Naive B cell (primary cell): ENCODE measurements around the gene ATG14. TPM values are rescaled to one million over a fixed set of nuclear protein-coding genes. Genes with fewer than 3 reads are reported as not detected.

Source experiments
- ATAC-seq, 2 donors: fragments of 150-1000 bp; cut with Tn5 transposase; 2 replicates each; pipeline ENCODE4 v1.10.0; 2021; ENCODE audit warnings: low read depth in 2 of 2, mild to moderate bottlenecking in 2 of 2, moderate library complexity in 2 of 2
- DNase-seq: peaks from one replicate; pipeline ENCODE4 v3.0.0; 2022
- H3K27ac Mint-ChIP-seq, 6 donors: one replicate each; pipeline ENCODE4 v1.8.0; 2020 to 2022; ENCODE audit warnings: mild to moderate bottlenecking in 6 of 6, mixed read lengths in 6 of 6, moderate library complexity in 5 of 6, inconsistent platforms in 2 of 6
- H3K27me3 Mint-ChIP-seq, 3 donors: one replicate each; pipeline ENCODE4 v1.8.0; 2021 to 2022; ENCODE audit warnings: mixed read lengths in 3 of 3, mild to moderate bottlenecking in 1 of 3
- H3K36me3 Mint-ChIP-seq, 2 donors: one replicate each; pipeline ENCODE4 v1.8.0; 2020 to 2022; ENCODE audit warnings: mixed read lengths in 2 of 2, inconsistent platforms in 1 of 2, mild to moderate bottlenecking in 1 of 2
- H3K4me1 Mint-ChIP-seq, 3 donors: one replicate each; pipeline ENCODE4 v1.8.0; 2020 to 2022; ENCODE audit warnings: mixed read lengths in 3 of 3, inconsistent platforms in 1 of 3, mild to moderate bottlenecking in 1 of 3, moderate library complexity in 1 of 3
- H3K4me3 Mint-ChIP-seq, 8 donors: one replicate each; pipeline ENCODE4 v1.8.0; 2020 to 2022; ENCODE audit warnings: mild to moderate bottlenecking in 8 of 8, mixed read lengths in 8 of 8, moderate library complexity in 8 of 8, inconsistent platforms in 2 of 8
- H3K9me3 Mint-ChIP-seq, 7 donors: one replicate each; pipeline ENCODE4 v1.8.0; 2020 to 2022; ENCODE audit warnings: mixed read lengths in 7 of 7, mild to moderate bottlenecking in 5 of 7, inconsistent platforms in 2 of 7, moderate library complexity in 1 of 7
- polyA plus RNA-seq, 6 donors: library from polyadenylated mRNA; unstranded; fragments of 300-500 nt; fragmentation: Illumina TruSeq; gene quantifications; one replicate each; pipeline ENCODE4 v1.2.3, GENCODE V29; 2021; ENCODE audit warnings: low read depth in 6 of 6

The ATG14 gene
- polyA plus RNA-seq, 6 donors from 2014 or later, result 2.0 to 5.1 (median 4.4) TPM

GRCh38 chr14:55446127-55446736 lies 34.6 kb upstream of the ATG14 start:
- Mint-ChIP-seq H3K27ac (peak overlapping the region in 1 of 6 donors; percentile 50), H3K36me3 (no peaks in the 10 kb centered on the region), H3K27me3 (peaks cover 0 to 5% (median 4%) of the 10 kb centered on the region in 3 donors), H3K4me3 (no peak overlapping the region), H3K4me1 (no peaks in the 10 kb centered on the region), H3K9me3 (no peaks in the 10 kb centered on the region)
- ATAC-seq (peak; percentile 48 to 65), DNase-seq (peak; percentile 41)

- no peak for DNase-seq
- Mint-ChIP-seq H3K9me3 (no peaks in the 10 kb centered on the region), H3K27me3 (peaks cover 15 to 21% (median 20%) of the 10 kb centered on the region in 3 donors), H3K36me3 (no peaks in the 10 kb centered on the region), H3K4me3 (no peak overlapping the region), H3K4me1 (no peaks in the 10 kb centered on the region), H3K27ac (no peak overlapping the region)
- ATAC-seq, result no peak
Observed at GRCh38 chr14:55441286-55441685, 29.7 kb upstream of the ATG14 start.

GRCh38 chr14:55440385-55440784 lies 28.8 kb upstream of the ATG14 start, which contains the start of gene TBPL2:
TSS of gene TBPL2 (minus strand) at chr14:55440616. CDS start at chr14:55440449, 167 bp downstream.
- DNase-seq (no peak), ATAC-seq (no peak)
- Mint-ChIP-seq H3K27ac (no peak within 1 kb of the TSS), H3K9me3 (no peaks in the 10 kb centered on the region), H3K4me1 (no peaks in the 10 kb centered on the region), H3K36me3 (no peaks in the 10 kb centered on the region), H3K27me3 (peaks cover 11 to 25% (median 23%) of the 10 kb centered on the region in 3 donors), H3K4me3 (peak within 1 kb of the TSS in 1 of 8 donors; percentile 56)

DNA sequence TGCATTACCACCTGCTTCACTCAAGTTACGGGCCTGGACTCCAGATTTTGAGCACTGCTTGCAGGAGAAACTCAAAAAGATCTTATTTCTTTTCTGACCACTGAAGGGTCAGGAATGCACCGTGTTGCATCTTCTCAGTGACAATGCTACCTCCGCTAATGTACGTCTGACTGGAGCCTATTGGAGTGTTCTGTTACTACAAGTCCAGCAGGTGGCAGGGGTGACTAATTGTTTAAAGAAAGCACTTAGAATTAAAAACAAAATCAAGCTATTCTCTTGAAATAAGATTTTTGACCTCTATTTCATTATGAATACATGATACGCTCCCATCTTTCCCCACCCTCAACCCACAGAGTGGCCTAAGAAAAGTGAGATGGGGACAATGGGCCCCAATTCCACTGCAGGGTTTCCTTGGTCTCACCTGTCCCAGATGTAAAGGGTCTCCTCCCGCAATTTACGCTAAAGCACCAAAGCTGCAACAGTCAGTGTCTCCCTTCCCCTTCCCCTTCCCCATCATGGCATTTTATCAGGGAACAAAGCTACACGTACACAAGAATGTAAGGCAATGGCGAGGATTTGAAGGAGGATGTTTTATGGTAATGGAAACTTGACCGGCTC lies 26.5 kb upstream of the ATG14 start:
- DNase-seq (no peak), ATAC-seq (no peak)
- H3K4me1 Mint-ChIP-seq, result peaks cover 0 to 9% (median 0%) of the 10 kb centered on the region in 3 donors
- H3K9me3 Mint-ChIP-seq, result no peaks in the 10 kb centered on the region
- H3K36me3 Mint-ChIP-seq, result no peaks in the 10 kb centered on the region
- H3K27me3 Mint-ChIP-seq, result peaks cover 11 to 25% (median 23%) of the 10 kb centered on the region in 3 donors
- no peak overlapping the region for H3K27ac Mint-ChIP-seq
- H3K4me3 Mint-ChIP-seq, result no peak overlapping the region

- DNase-seq (no peak), ATAC-seq (no peak)
- Mint-ChIP-seq H3K36me3 (no peaks in the 10 kb centered on the region), H3K9me3 (no peaks in the 10 kb centered on the region), H3K27me3 (peaks cover 11 to 25% (median 18%) of the 10 kb centered on the region in 3 donors), H3K27ac (no peak overlapping the region), H3K4me1 (peaks cover 0 to 9% (median 0%) of the 10 kb centered on the region in 3 donors), H3K4me3 (no peak overlapping the region)
Observed at GRCh38 chr14:55436931-55437330, 25.3 kb upstream of the ATG14 start.

- H3K27me3 Mint-ChIP-seq, result peaks cover 11 to 25% (median 18%) of the 10 kb centered on the region in 3 donors
- H3K4me1 Mint-ChIP-seq, result peaks cover 0 to 9% (median 0%) of the 10 kb centered on the region in 3 donors
- ATAC-seq, result no peak
- no peak overlapping the region for H3K4me3 Mint-ChIP-seq
- H3K27ac Mint-ChIP-seq, result no peak overlapping the region
- no peaks in the 10 kb centered on the region for H3K36me3 Mint-ChIP-seq
- DNase-seq, result no peak
- H3K9me3 Mint-ChIP-seq, result no peaks in the 10 kb centered on the region
Observed at GRCh38 chr14:55436519-55436918, 24.9 kb upstream of the ATG14 start.

DNA sequence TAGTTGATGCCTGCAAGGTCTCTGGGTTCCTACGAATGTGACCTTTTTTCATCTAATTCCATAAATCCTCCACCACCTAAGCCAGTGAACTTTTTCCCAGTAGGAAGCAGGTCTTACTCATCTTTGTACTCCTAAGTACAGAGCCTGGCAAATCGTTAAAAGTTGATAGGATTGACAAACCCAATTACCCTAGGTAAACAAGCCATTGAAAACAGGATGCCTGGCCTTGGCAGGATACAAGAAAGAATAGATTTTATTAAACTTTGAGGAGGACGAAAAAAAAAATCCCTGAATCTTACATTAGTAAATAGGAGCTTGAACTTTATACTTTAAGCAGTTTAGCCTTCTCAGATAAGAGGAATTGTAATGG lies 23.2 kb upstream of the ATG14 start:
- H3K4me3 Mint-ChIP-seq, result no peak overlapping the region
- peaks cover 0 to 9% (median 0%) of the 10 kb centered on the region in 3 donors for H3K4me1 Mint-ChIP-seq
- H3K36me3 Mint-ChIP-seq, result no peaks in the 10 kb centered on the region
- ATAC-seq, result no peak
- DNase-seq, result no peak
- no peak overlapping the region for H3K27ac Mint-ChIP-seq
- no peaks in the 10 kb centered on the region for H3K9me3 Mint-ChIP-seq
- H3K27me3 Mint-ChIP-seq, result peaks cover 11 to 25% (median 18%) of the 10 kb centered on the region in 3 donors

DNA sequence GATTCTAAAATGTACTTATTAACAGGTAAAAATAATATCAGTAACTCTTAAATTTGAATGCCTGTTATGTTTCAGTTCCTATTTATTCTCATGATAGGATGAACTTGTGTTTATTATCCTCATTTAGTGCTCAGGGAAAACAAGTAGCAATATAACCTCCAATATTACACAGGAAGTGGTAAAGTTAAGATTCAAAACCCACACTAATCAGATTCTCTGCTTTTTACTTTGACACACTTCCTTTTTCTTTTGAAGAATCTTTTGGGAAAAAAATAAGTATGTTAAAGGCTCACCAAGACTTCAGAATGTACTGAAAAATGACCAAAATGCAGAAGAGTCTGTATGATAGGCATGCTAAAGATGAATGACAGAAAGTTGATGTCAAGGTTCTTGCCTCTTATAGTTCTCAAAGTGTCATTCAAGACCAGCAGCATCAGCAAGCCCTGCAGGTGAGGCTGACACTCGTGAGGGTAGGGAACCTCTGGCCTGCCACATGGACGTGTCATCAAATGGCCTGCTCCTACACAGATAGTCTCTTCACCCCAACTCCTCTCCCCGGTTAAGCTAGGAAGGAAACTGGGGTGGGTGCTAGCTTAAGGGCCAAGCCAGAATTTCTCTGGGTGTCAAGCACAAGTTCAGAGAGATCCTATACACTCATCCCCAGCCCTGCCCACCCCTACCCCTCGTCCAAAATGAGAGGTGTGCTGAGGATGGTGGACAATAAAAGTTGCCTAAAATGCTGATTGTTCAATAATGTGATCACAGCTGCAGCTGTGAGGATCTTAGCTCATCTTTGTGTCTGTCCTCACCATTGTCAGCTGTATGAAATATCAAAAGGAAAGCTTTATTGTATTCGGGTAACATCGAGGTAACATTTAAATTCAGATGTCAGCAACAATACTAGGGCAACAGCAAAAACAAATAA lies 22.5 kb upstream of the ATG14 start:
- Mint-ChIP-seq H3K9me3 (no peaks in the 10 kb centered on the region), H3K4me3 (no peak overlapping the region), H3K27ac (no peak overlapping the region), H3K27me3 (peaks cover 11 to 25% (median 18%) of the 10 kb centered on the region in 3 donors), H3K36me3 (no peaks in the 10 kb centered on the region), H3K4me1 (peaks cover 0 to 9% (median 0%) of the 10 kb centered on the region in 3 donors)
- DNase-seq (no peak), ATAC-seq (no peak)

DNA sequence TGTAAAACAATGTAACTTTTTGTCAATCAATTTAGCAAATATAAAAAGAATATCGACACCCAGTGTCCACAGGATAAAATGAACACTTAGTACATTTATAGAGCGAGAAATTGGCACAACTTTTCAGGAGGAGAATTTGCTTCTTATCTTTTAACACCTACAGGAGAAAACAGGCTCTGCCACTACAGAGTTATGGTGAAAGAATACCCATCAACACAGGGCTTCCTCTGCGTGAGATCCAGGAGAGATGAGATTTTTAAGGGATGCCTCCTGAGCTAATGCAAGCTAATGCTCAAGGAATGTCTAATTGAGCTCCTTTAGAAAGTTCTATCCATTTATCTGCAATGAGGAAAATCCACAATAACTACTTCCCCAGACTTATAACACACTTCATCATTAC lies 21.0 kb upstream of the ATG14 start:
- no peaks in the 10 kb centered on the region for H3K36me3 Mint-ChIP-seq
- no peak overlapping the region for H3K4me3 Mint-ChIP-seq
- no peaks in the 10 kb centered on the region for H3K9me3 Mint-ChIP-seq
- no peak overlapping the region for H3K27ac Mint-ChIP-seq
- peaks cover 0 to 9% (median 0%) of the 10 kb centered on the region in 3 donors for H3K4me1 Mint-ChIP-seq
- DNase-seq (no peak), ATAC-seq (no peak)
- peaks cover under 1 to 15% (median 12%) of the 10 kb centered on the region in 3 donors for H3K27me3 Mint-ChIP-seq

DNA sequence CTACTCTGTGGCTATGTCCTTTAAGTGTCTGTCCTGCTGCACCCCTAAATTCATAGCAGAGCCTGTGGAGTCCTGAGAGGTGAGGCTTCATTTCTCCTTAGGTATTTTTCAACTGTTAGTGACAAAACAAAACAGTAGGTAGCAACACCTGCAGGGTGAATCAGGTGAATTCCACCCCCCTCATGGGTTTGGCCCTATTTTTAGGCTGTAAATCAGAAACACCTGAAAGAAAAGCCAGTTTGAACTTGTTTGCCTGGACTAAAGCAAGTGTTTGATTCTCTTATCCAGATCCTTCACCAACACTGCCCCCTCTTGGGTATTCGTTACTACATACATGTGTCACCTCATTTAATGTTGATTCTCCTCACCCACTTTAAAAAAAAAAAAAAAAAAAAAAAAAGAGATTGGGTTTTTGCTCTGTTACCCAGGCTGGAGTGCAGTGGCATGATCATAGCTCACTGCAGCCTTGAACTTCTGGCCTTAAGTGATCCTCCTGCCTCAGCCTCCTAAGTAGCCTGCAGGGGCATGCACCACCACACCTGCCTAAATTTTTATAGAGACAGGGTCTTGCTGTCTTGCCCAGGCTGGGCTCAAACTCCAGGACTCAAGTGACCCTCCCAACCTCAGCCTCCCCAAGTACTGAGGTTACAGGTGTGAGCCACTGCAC lies 18.5 kb upstream of the ATG14 start:
- peak; percentile 71 to 78 for ATAC-seq
- Mint-ChIP-seq H3K4me1 (peaks cover 0 to 9% (median 0%) of the 10 kb centered on the region in 3 donors), H3K36me3 (no peaks in the 10 kb centered on the region), H3K4me3 (no peak overlapping the region), H3K9me3 (no peaks in the 10 kb centered on the region), H3K27ac (no peak overlapping the region), H3K27me3 (no peaks in the 10 kb centered on the region)
- DNase-seq, result peak; percentile 31

- peak overlapping the region in 1 of 8 donors; percentile 29 for H3K4me3 Mint-ChIP-seq
- H3K9me3 Mint-ChIP-seq, result no peaks in the 10 kb centered on the region
- H3K36me3 Mint-ChIP-seq, result no peaks in the 10 kb centered on the region
- DNase-seq (no peak), ATAC-seq (no peak)
- H3K27ac Mint-ChIP-seq, result peak overlapping the region in 2 of 6 donors; percentile 39 to 93
- H3K27me3 Mint-ChIP-seq, result no peaks in the 10 kb centered on the region
- no peaks in the 10 kb centered on the region for H3K4me1 Mint-ChIP-seq
Observed at GRCh38 chr14:55427439-55427838, 15.8 kb upstream of the ATG14 start.

- H3K27ac Mint-ChIP-seq, result no peak overlapping the region
- DNase-seq (no peak), ATAC-seq (no peak)
- no peaks in the 10 kb centered on the region for H3K9me3 Mint-ChIP-seq
- H3K27me3 Mint-ChIP-seq, result no peaks in the 10 kb centered on the region
- no peaks in the 10 kb centered on the region for H3K36me3 Mint-ChIP-seq
- H3K4me1 Mint-ChIP-seq, result no peaks in the 10 kb centered on the region
- no peak overlapping the region for H3K4me3 Mint-ChIP-seq
Observed at GRCh38 chr14:55426891-55427290, 15.3 kb upstream of the ATG14 start.

- ATAC-seq, result no peak
- Mint-ChIP-seq H3K4me1 (no peaks in the 10 kb centered on the region), H3K9me3 (no peaks in the 10 kb centered on the region), H3K27ac (no peak overlapping the region), H3K27me3 (no peaks in the 10 kb centered on the region), H3K4me3 (no peak overlapping the region), H3K36me3 (no peaks in the 10 kb centered on the region)
- DNase-seq, result no peak
Observed at GRCh38 chr14:55425091-55425490, 13.5 kb upstream of the ATG14 start.
